GM12878 (cell line): Measurements from ENCODE around the gene HAGHL.

Experiments
- ESRRA ChIP-seq: IDR thresholded peaks from 2 replicates; pipeline ENCODE4 v1.6.1; 2012; ENCODE audit warnings: mild to moderate bottlenecking, low read length, improper control_type of control experiment
- EZH2 ChIP-seq: IDR thresholded peaks from 2 replicates; pipeline ENCODE4 v1.6.1; 2012; ENCODE audit warnings: low read depth, mild to moderate bottlenecking, control low read depth, inconsistent platforms, low read length, borderline replicate concordance; ENCODE audit not compliant: control insufficient read depth
- SIN3A ChIP-seq: IDR thresholded peaks from 2 replicates; pipeline ENCODE4 v1.6.1; 2012; ENCODE audit warnings: low read depth, low read length, improper control_type of control experiment
- TF ChIP-seq, protein P1 (sequence below): fragments of 450-650 bp; IDR thresholded peaks from 2 replicates; pipeline ENCODE4 v1.6.1; 2017; ENCODE audit warnings: mild to moderate bottlenecking
- TF ChIP-seq, protein P2 (sequence below), 3 experiments: IDR thresholded peaks in 2 of 3; conservative IDR thresholded peaks in 1 of 3; 2 replicates each; pipeline ENCODE4 v1.5.1; 2011; ENCODE audit warnings: low read depth in 3 of 3, low read length in 3 of 3, mild to moderate bottlenecking in 3 of 3, control low read depth in 2 of 3, moderate library complexity in 2 of 3, inconsistent platforms in 1 of 3, mixed read lengths in 1 of 3; ENCODE audit not compliant: control insufficient read depth in 2 of 3, insufficient read depth in 1 of 3; ENCODE audit errors: extremely low read depth in 1 of 3

DNA sequence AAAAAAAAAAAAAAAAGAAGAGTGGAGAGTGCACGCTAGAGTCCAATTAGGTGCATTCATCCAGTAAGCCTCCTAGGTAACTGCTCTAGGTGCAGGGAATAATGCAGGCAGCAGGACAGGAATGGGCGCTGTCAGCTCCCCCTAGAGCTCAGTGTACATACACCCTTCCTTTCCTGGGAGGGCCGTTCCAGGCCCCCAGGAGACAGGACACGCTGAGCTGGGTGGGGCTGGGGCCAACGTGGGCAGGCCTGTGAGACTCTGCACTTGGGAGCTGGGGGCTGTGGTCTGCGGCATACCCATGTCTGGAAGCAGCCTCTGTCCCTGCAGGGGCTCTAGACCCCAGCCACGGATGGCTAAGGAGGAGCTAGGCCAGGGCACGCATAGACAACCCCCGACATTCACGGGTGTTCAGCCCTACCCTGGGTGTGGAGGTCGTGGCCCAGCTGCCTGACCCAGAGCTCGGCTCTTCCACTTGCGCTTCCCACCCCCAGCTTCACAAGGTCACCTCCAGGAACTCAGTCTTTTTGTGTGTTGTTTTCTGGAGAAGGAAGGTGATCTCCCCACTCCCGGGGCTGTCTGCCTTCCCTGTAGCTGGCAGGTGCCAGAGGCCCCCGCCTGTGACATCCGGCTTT is 7.0 kb upstream of the HAGHL start:
- TF ChIP-seq EZH2 (no peak), SIN3A (no peak), ESRRA (no peak)
- TF ChIP-seq, protein P1, sequence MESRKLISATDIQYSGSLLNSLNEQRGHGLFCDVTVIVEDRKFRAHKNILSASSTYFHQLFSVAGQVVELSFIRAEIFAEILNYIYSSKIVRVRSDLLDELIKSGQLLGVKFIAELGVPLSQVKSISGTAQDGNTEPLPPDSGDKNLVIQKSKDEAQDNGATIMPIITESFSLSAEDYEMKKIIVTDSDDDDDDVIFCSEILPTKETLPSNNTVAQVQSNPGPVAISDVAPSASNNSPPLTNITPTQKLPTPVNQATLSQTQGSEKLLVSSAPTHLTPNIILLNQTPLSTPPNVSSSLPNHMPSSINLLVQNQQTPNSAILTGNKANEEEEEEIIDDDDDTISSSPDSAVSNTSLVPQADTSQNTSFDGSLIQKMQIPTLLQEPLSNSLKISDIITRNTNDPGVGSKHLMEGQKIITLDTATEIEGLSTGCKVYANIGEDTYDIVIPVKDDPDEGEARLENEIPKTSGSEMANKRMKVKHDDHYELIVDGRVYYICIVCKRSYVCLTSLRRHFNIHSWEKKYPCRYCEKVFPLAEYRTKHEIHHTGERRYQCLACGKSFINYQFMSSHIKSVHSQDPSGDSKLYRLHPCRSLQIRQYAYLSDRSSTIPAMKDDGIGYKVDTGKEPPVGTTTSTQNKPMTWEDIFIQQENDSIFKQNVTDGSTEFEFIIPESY = no peak
- TF ChIP-seq, protein P2, sequence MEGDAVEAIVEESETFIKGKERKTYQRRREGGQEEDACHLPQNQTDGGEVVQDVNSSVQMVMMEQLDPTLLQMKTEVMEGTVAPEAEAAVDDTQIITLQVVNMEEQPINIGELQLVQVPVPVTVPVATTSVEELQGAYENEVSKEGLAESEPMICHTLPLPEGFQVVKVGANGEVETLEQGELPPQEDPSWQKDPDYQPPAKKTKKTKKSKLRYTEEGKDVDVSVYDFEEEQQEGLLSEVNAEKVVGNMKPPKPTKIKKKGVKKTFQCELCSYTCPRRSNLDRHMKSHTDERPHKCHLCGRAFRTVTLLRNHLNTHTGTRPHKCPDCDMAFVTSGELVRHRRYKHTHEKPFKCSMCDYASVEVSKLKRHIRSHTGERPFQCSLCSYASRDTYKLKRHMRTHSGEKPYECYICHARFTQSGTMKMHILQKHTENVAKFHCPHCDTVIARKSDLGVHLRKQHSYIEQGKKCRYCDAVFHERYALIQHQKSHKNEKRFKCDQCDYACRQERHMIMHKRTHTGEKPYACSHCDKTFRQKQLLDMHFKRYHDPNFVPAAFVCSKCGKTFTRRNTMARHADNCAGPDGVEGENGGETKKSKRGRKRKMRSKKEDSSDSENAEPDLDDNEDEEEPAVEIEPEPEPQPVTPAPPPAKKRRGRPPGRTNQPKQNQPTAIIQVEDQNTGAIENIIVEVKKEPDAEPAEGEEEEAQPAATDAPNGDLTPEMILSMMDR (IDR thresholded peaks at IDR 0.05 in 2 of 3, conservative IDR thresholded peaks at IDR 0.05 in 1 of 3; ENCODE audit: control insufficient read depth in 2 of 3, extremely low read depth in 1 of 3, insufficient read depth in 1 of 3, low read depth in 3 of 3, low read length in 3 of 3) = peak in 2 of 3 experiments; percentile 31 to 38; a peak in 3 of 6 replicates
